ENCODE data around the gene VIT. TPM values are rescaled to one million over a fixed set of nuclear protein-coding genes. Genes with fewer than 3 reads are reported as not detected.

VIT gene
- total RNA-seq, 4 donors from 2014 or later, result 1.2 to 5.0 (median 3.8) TPM

DNA sequence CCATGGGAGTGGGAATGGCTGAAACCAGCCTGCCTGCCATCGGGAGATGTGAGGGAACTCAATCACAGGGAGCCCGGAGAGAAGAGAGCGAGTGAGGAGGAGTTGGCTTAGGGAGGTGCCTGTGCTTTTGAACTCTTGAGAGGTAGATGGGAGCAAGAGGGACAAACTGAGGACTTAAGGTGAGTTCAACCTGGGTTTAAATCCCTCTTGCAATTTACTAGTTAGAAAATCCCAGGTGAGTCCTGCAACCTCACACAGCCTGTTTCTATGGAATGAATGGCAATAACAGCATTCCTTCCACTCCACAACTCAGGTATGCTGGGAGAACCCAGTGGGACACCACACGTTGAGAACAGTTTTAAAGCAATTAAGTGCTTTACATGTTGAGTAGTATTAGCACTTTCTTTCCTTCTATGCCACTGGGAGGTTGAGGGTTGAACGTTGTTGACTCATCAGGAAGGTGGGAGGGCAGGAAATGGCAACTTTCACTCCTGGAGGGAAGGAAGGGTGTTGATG, 57.3 kb downstream of the VIT start:
- Histone ChIP-seq H3K9me3 (no peaks in the 10 kb centered on the region), H3K4me3 (no peak overlapping the region), H3K27me3 (no peaks in the 10 kb centered on the region), H3K4me1 (no peaks in the 10 kb centered on the region), H3K27ac (no peak overlapping the region), H3K36me3 (no peaks in the 10 kb centered on the region)
- TF ChIP-seq POLR2A (IDR thresholded peaks at IDR 0.05), result no peak
- TF ChIP-seq, protein P1, sequence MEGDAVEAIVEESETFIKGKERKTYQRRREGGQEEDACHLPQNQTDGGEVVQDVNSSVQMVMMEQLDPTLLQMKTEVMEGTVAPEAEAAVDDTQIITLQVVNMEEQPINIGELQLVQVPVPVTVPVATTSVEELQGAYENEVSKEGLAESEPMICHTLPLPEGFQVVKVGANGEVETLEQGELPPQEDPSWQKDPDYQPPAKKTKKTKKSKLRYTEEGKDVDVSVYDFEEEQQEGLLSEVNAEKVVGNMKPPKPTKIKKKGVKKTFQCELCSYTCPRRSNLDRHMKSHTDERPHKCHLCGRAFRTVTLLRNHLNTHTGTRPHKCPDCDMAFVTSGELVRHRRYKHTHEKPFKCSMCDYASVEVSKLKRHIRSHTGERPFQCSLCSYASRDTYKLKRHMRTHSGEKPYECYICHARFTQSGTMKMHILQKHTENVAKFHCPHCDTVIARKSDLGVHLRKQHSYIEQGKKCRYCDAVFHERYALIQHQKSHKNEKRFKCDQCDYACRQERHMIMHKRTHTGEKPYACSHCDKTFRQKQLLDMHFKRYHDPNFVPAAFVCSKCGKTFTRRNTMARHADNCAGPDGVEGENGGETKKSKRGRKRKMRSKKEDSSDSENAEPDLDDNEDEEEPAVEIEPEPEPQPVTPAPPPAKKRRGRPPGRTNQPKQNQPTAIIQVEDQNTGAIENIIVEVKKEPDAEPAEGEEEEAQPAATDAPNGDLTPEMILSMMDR (IDR thresholded peaks at IDR 0.05), result no peak
- no peak for DNase-seq

DNA sequence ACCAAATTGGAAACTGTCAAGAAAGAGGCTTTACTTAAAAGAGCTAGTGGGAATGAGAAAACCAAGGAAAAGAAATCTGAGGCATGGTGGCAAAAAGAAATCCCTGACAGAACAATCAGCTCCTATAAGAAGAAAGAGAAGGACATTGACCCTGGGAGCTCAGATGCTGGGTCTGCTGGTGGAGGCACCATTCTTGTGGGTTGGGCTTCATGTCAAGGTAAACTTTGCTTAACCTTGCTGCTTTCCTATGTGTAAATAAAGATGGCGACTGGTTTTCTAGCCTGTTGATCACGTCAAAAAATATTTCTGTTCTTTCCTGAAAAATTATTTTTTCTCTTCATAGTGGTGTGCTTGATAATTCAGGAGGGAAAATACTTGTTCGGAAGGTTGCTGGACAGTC, 58.1 kb downstream of the VIT start:
- H3K27ac ChIP-seq, result no peak overlapping the region
- no peaks in the 10 kb centered on the region for H3K9me3 ChIP-seq
- TF ChIP-seq POLR2A (IDR thresholded peaks at IDR 0.05), result no peak
- TF ChIP-seq, protein P1 (IDR thresholded peaks at IDR 0.05), result no peak

DNA sequence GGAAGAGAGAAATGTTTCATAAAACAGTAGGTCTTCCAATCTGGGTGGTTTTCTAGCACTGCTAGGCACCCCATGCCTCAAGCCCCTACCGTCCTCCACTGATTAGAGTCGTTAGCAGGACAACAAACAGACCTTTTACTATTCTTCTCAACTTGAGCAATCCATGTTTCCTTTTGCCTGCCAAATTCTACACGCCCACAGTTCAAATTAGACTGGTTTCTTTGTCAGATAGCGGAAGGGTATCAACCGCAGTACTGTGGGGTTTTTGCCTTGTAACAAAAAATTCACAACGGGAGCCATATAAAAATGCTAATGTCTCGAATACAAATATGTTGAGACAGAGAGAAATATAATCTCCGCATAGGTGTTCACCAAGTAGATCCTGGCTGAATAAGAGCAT, 59.9 kb downstream of the VIT start:
- Histone ChIP-seq H3K9me3 (no peaks in the 10 kb centered on the region), H3K4me3 (no peak overlapping the region), H3K27me3 (no peaks in the 10 kb centered on the region), H3K27ac (no peak overlapping the region), H3K4me1 (no peaks in the 10 kb centered on the region), H3K36me3 (no peaks in the 10 kb centered on the region)
- TF ChIP-seq, protein P1 (IDR thresholded peaks at IDR 0.05), result no peak
- TF ChIP-seq POLR2A (IDR thresholded peaks at IDR 0.05), result no peak
- no peak for DNase-seq

More for the DNA sequence above, 58.1 kb downstream of the VIT start:
- H3K36me3 ChIP-seq, result no peaks in the 10 kb centered on the region
- H3K4me3 ChIP-seq, result no peak overlapping the region
- H3K4me1 ChIP-seq, result no peaks in the 10 kb centered on the region
- no peak for DNase-seq
- H3K27me3 ChIP-seq, result no peaks in the 10 kb centered on the region

DNA sequence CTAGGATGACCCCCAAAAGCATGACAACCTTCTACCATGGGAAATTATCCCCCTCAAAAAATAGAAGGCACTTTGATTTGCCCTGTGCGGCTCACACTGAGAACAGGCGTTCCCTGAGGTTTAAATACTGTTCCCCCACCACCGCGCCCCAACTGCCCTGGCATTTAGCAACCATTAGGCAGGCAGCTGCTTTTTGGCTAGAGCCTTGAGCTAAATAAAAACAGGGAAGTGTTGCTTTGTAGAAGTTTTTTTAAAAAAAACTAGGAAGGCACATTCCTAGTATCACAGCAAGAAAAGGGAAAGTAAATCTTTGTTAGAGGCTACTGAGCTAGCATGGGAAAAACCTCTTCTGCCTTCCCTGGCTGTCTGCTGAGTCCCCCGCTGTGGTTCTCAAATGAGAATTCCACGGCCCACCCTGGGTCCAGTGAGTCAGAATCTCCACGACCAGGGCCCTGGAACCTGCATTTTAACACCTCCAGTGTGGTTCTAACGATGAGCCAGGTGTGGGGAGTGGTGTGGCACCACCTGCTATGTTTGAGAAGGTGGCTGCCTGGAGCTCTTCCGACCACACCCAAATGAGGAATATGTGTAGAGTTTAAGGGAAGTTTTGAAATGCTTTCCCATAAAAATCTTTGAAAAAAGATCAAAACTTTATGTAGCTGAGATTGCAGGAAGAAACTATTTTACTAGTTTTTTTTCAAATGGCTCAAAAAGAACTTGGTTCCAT, 66.4 kb downstream of the VIT start:
- no peak for DNase-seq
- H3K9me3 ChIP-seq, result no peaks in the 10 kb centered on the region
- no peaks in the 10 kb centered on the region for H3K27me3 ChIP-seq
- no peak overlapping the region for H3K27ac ChIP-seq
- H3K36me3 ChIP-seq, result no peaks in the 10 kb centered on the region
- TF ChIP-seq, protein P1 (IDR thresholded peaks at IDR 0.05), result no peak
- H3K4me3 ChIP-seq, result no peak overlapping the region
- H3K4me1 ChIP-seq, result no peaks in the 10 kb centered on the region

DNA sequence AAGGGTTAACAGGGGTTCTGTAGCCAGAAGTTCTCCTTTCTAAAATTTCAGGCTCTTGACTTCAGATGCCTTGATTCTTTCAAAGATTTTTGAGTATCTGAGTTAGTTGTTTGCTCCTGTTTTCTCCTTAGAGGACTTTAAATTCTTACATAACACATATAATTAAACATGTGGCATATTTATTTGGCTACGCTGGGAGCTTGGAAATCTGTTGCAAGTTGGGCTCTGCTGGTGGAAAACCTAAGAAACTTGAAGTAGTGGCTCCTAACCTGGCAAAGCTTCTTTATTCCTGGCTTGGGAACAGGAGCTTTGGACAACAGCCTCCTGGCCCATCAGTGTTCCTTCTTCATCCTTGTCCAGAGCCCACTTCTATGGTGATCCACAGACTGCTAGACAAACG, 72.6 kb downstream of the VIT start:
- DNase-seq, result no peak
- no peak for TF ChIP-seq POLR2A (IDR thresholded peaks at IDR 0.05)
- TF ChIP-seq, protein P1 (IDR thresholded peaks at IDR 0.05), result no peak
- Histone ChIP-seq H3K9me3 (no peaks in the 10 kb centered on the region), H3K36me3 (no peaks in the 10 kb centered on the region), H3K27ac (no peak overlapping the region), H3K4me1 (no peaks in the 10 kb centered on the region), H3K4me3 (no peak overlapping the region), H3K27me3 (no peaks in the 10 kb centered on the region)

Measured in Peyer's patch (tissue), 4 donors.